GM23248 (cell line): ENCODE data around the gene ALK.

Experiments
- EZH2 ChIP-seq: fragments of 200-600 bp; sonication (generic); IDR thresholded peaks from 2 replicates; pipeline ENCODE4 v1.6.1; 2018; ENCODE audit warnings: antibody characterized with exemption, mild to moderate bottlenecking; ENCODE audit not compliant: insufficient read depth, poor library complexity, severe bottlenecking
- EZH2phosphoT487 ChIP-seq: fragments of 200-600 bp; sonication (generic); IDR thresholded peaks from 2 replicates; pipeline ENCODE4 v1.6.1; 2018; ENCODE audit warnings: antibody characterized with exemption, moderate library complexity, mild to moderate bottlenecking, low read depth; ENCODE audit not compliant: insufficient read depth

GRCh38 chr2:29664578-29664977 lies 256.8 kb downstream of the ALK start:
- TF ChIP-seq EZH2 (no peak), EZH2phosphoT487 (no peak)
